Measurements from ENCODE around the gene IPMK.

GRCh38 chr10:58302254-58302653 is 34.6 kb upstream of the IPMK start:
- no peak for TF ChIP-seq CTCF (conservative IDR thresholded peaks at IDR 0.05; ENCODE audit: low read depth in 2 of 2)
- no peak for TF ChIP-seq CREB1 (CRISPR knock-in tag; IDR thresholded peaks at IDR 0.05; ENCODE audit: low read depth)
- TF ChIP-seq ETS1 (IDR thresholded peaks at IDR 0.05): no peak
- no peak for TF ChIP-seq POLR2AphosphoS5 (IDR thresholded peaks at IDR 0.05; ENCODE audit: low read depth)
- TF ChIP-seq EZH2phosphoT487 (IDR thresholded peaks at IDR 0.05; ENCODE audit: unreplicated experiment): no peak

Data from GM23338 (cell line).